IMR-90 (cell line): Measurements from ENCODE around the gene GABRD. TPM values are rescaled to one million over a fixed set of nuclear protein-coding genes. Genes with fewer than 3 reads are reported as not detected.

Source experiments
- ATAC-seq: fragments of 200-7000 bp; cut with Tn5 transposase; 2 replicates; pipeline ENCODE4 v1.9.1; 2020; ENCODE audit warnings: low read depth, mild to moderate bottlenecking, moderate library complexity
- BruUV-seq: library from RNA; stranded (reverse); fragments of 400-500 nt; replicated peaks from 2 replicates; lab custom pipeline; 2021; lab: Mats Ljungman, UMichigan
- CTCF ChIA-PET: fragments of 300-600 bp; formaldehyde crosslinking; extraction: SDS; loops from one replicate; lab custom pipeline; 2021; ENCODE audit warnings: antibody characterized with exemption; lab: Yijun Ruan, JAX
- POLR2A ChIA-PET: fragments of 300-600 bp; sonication (Branson Sonifier 250); formaldehyde crosslinking; loops from one replicate; lab custom pipeline; 2022; ENCODE audit warnings: antibody characterized with exemption; ENCODE audit not compliant: unreplicated experiment; lab: Charles Lee
- DNase-seq: peaks from one replicate; pipeline ENCODE4 v3.0.0; 2013
- H2AFZ ChIP-seq: replicated peaks from 2 replicates; pipeline ENCODE3; 2013; ENCODE audit warnings: low read length, mild to moderate bottlenecking; ENCODE audit not compliant: poor library complexity
- H2AK5ac ChIP-seq: 2 replicates; pipeline ENCODE4 v1.6.1; 2013; ENCODE audit warnings: low read depth, low read length, inconsistent platforms
- H2AK9ac ChIP-seq: replicated peaks from 2 replicates; pipeline ENCODE3; 2013; ENCODE audit warnings: mild to moderate bottlenecking, low read depth, low read length, moderate library complexity; ENCODE audit not compliant: poor library complexity
- H2BK120ac ChIP-seq: 2 replicates; pipeline ENCODE4 v1.6.1; 2013; ENCODE audit warnings: low read depth, low read length, inconsistent platforms
- H2BK15ac ChIP-seq: 3 replicates; pipeline ENCODE4 v1.6.1; 2013; ENCODE audit warnings: low read depth, low read length, inconsistent platforms
- H2BK20ac ChIP-seq: 2 replicates; pipeline ENCODE4 v1.6.1; 2013; ENCODE audit warnings: low read depth, mild to moderate bottlenecking, inconsistent platforms, low read length, moderate library complexity
- H2BK5ac ChIP-seq: 2 replicates; pipeline ENCODE4 v1.6.1; 2013; ENCODE audit warnings: mild to moderate bottlenecking, low read depth, low read length, inconsistent platforms; ENCODE audit not compliant: poor library complexity, severe bottlenecking
- H3K14ac ChIP-seq: replicated peaks from 2 replicates; pipeline ENCODE4 v1.6.1; 2013; ENCODE audit warnings: low read depth, low read length, inconsistent platforms
- H3K18ac ChIP-seq: 2 replicates; pipeline ENCODE4 v1.6.1; 2013; ENCODE audit warnings: low read depth, low read length, control low read depth
- H3K23ac ChIP-seq: 2 replicates; pipeline ENCODE4 v1.6.1; 2013; ENCODE audit warnings: low read depth, low read length, inconsistent platforms
- H3K27ac ChIP-seq: 2 replicates; pipeline ENCODE4 v1.5.1; 2013; ENCODE audit warnings: mild to moderate bottlenecking, control low read depth, low read length; ENCODE audit not compliant: insufficient read depth
- H3K27me3 ChIP-seq: 2 replicates; pipeline ENCODE4 v1.6.1; 2013; ENCODE audit warnings: low read length; ENCODE audit not compliant: control insufficient read depth, insufficient read depth
- H3K36me3 ChIP-seq: 2 replicates; pipeline ENCODE4 v1.6.1; 2013; ENCODE audit warnings: low read length, mixed read lengths; ENCODE audit not compliant: control insufficient read depth, insufficient read depth
- H3K4ac ChIP-seq: 2 replicates; pipeline ENCODE4 v1.6.1; 2013; ENCODE audit warnings: low read depth, low read length, inconsistent platforms
- H3K4me1 ChIP-seq: 2 replicates; pipeline ENCODE4 v1.6.1; 2013; ENCODE audit warnings: low read length, mixed read lengths; ENCODE audit not compliant: control insufficient read depth, insufficient read depth
- H3K4me2 ChIP-seq: 2 replicates; pipeline ENCODE4 v1.6.1; 2013; ENCODE audit warnings: low read depth, mild to moderate bottlenecking, control low read depth, low read length, moderate library complexity
- H3K4me3 ChIP-seq: 2 replicates; pipeline ENCODE4 v1.5.1; 2013; ENCODE audit warnings: low read depth, mild to moderate bottlenecking, control low read depth, low read length, moderate library complexity; ENCODE audit not compliant: insufficient read depth
- H3K56ac ChIP-seq: 2 replicates; pipeline ENCODE4 v1.6.1; 2013; ENCODE audit warnings: low read length, inconsistent platforms; ENCODE audit not compliant: insufficient read depth; ENCODE audit errors: extremely low read depth
- H3K79me1 ChIP-seq, 2 experiments: 2 replicates each; pipeline ENCODE4 v1.6.1; 2013; ENCODE audit warnings: low read length in 2 of 2, inconsistent platforms in 1 of 2, low read depth in 1 of 2
- H3K9ac ChIP-seq: 2 replicates; pipeline ENCODE4 v1.6.1; 2013; ENCODE audit warnings: low read depth, low read length, control low read depth
- H3K9me1 ChIP-seq: 2 replicates; pipeline ENCODE4 v1.6.1; 2013; ENCODE audit warnings: low read length, inconsistent platforms; ENCODE audit not compliant: insufficient read depth
- H3K9me3 ChIP-seq: 2 replicates; pipeline ENCODE4 v1.6.1; 2013; ENCODE audit warnings: low read length; ENCODE audit not compliant: control insufficient read depth, insufficient read depth
- H4K20me1 ChIP-seq: 2 replicates; pipeline ENCODE4 v1.6.1; 2013; ENCODE audit warnings: low read length, inconsistent platforms; ENCODE audit not compliant: insufficient read depth
- H4K5ac ChIP-seq: 2 replicates; pipeline ENCODE4 v1.6.1; 2013; ENCODE audit warnings: mild to moderate bottlenecking, low read depth, low read length, control low read depth
- H4K8ac ChIP-seq, 2 experiments: 2 replicates each; pipeline ENCODE4 v1.6.1; 2013; ENCODE audit warnings: low read depth in 2 of 2, low read length in 2 of 2, control low read depth in 1 of 2, inconsistent platforms in 1 of 2
- H4K91ac ChIP-seq: 2 replicates; pipeline ENCODE4 v1.6.1; 2013; ENCODE audit warnings: low read depth, low read length, inconsistent platforms; ENCODE audit not compliant: insufficient read depth
- BHLHE40 ChIP-seq: fragments of 150-350 bp; IDR thresholded peaks from 2 replicates; pipeline ENCODE4 v1.6.1; 2016; ENCODE audit warnings: mild to moderate bottlenecking, low read depth, low read length
- CEBPB ChIP-seq: IDR thresholded peaks from 2 replicates; pipeline ENCODE4 v1.6.1; 2012; ENCODE audit warnings: low read depth, low read length, improper control_type of control experiment
- CHD1 ChIP-seq: IDR thresholded peaks from 2 replicates; pipeline ENCODE4 v1.6.1; 2012; ENCODE audit warnings: low read depth, low read length, improper control_type of control experiment
- CTCF ChIP-seq: conservative IDR thresholded peaks from 2 replicates; pipeline ENCODE4 v1.5.1; 2012; ENCODE audit warnings: mild to moderate bottlenecking, low read depth, low read length, improper control_type of control experiment
- ELK1 ChIP-seq: fragments of 150-350 bp; IDR thresholded peaks from 2 replicates; pipeline ENCODE4 v1.6.1; 2016; ENCODE audit warnings: low read depth, mild to moderate bottlenecking, low read length, moderate library complexity, borderline replicate concordance
- FOS ChIP-seq: fragments of 150-350 bp; IDR thresholded peaks from 2 replicates; pipeline ENCODE4 v1.6.1; 2016; ENCODE audit warnings: low read depth, low read length
- MAFK ChIP-seq: IDR thresholded peaks from 2 replicates; pipeline ENCODE4 v1.6.1; 2012; ENCODE audit warnings: low read depth, low read length, improper control_type of control experiment
- MAZ ChIP-seq: IDR thresholded peaks from 2 replicates; pipeline ENCODE4 v1.6.1; 2012; ENCODE audit warnings: low read depth, mild to moderate bottlenecking, low read length, improper control_type of control experiment, moderate library complexity, borderline replicate concordance
- MXI1 ChIP-seq: IDR thresholded peaks from 2 replicates; pipeline ENCODE4 v1.6.1; 2012; ENCODE audit warnings: low read depth, mild to moderate bottlenecking, low read length, moderate library complexity, borderline replicate concordance
- NFE2L2 ChIP-seq: fragments of 150-350 bp; IDR thresholded peaks from 2 replicates; pipeline ENCODE4 v1.6.1; 2016; ENCODE audit warnings: low read depth, mild to moderate bottlenecking, low read length
- POLR2A ChIP-seq: IDR thresholded peaks from 2 replicates; pipeline ENCODE4 v1.6.1; 2012; ENCODE audit warnings: mild to moderate bottlenecking, low read depth, low read length
- RAD21 ChIP-seq: IDR thresholded peaks from 2 replicates; pipeline ENCODE4 v1.6.1; 2012; ENCODE audit warnings: low read length, improper control_type of control experiment
- RCOR1 ChIP-seq: IDR thresholded peaks from 2 replicates; pipeline ENCODE4 v1.6.1; 2012; ENCODE audit warnings: mild to moderate bottlenecking, low read length, improper control_type of control experiment; ENCODE audit not compliant: insufficient replicate concordance
- SMC3 ChIP-seq: fragments of 150-350 bp; IDR thresholded peaks from 2 replicates; pipeline ENCODE4 v1.6.1; 2016; ENCODE audit warnings: low read depth, mild to moderate bottlenecking, antibody characterized with exemption, low read length, moderate library complexity
- USF2 ChIP-seq: fragments of 150-350 bp; IDR thresholded peaks from 2 replicates; pipeline ENCODE4 v1.6.1; 2017; ENCODE audit warnings: mild to moderate bottlenecking, antibody characterized with exemption, low read length, low read depth
- WGBS, 2 experiments: methylation state at CpG; one replicate each; pipeline versions ENCODE4 v1.1.5 to v1.1.7; 2013; ENCODE audit warnings: missing lambda C conversion rate in 2 of 2; ENCODE audit not compliant: insufficient read length in 1 of 2; ENCODE audit errors: extremely low coverage in 2 of 2; 5-methylcytosine and 5-hydroxymethylcytosine counted together
- dilution Hi-C: fragments of 300-500 bp; cut with HindIII; formaldehyde crosslinking; loops from one replicate; pipeline ENCODE4 v1.14.3; 2018; ENCODE audit warnings: low sequenced_read_pairs; ENCODE audit not compliant: unreplicated experiment
- in situ Hi-C: fragments of 300-500 bp; cut with MboI; formaldehyde crosslinking; loops from 3 replicates; pipeline ENCODE4 v1.14.3; 2019; ENCODE audit warnings: low sequenced_read_pairs, inconsistent platforms, mixed read lengths
- intact Hi-C: fragments of 100-400 bp; cut with micrococcal nuclease; formaldehyde crosslinking; loops from 2 replicates; pipeline ENCODE4 v1.10.0; 2022
- polyA plus RNA-seq, 3 experiments: library from polyadenylated mRNA; depleted of rRNA; stranded (reverse); fragments of >200 nt; gene quantifications; 2 replicates each; pipeline ENCODE4 v1.2.3, GENCODE V29; 2012; ENCODE audit warnings: low replicate concordance in 1 of 3
- total RNA-seq: library from RNA; depleted of rRNA; stranded (reverse); fragments of >200 nt; gene quantifications from 2 replicates; pipeline ENCODE4 v1.2.3, GENCODE V29; 2012

The GABRD gene
- total and polyA plus RNA-seq, 2 of the 4 experiments (the other 2 are of a cell fraction): not detected

GRCh38 chr1:2014181-2014580 lies 5.0 kb upstream of the GABRD start:
- Histone ChIP-seq H3K23ac (no peak overlapping the region), H4K8ac (no peak overlapping the region), H3K9me1 (no peaks in the 10 kb centered on the region), H2BK20ac (no peak overlapping the region), H2BK5ac (no peak overlapping the region), H3K56ac (no peak overlapping the region), H2BK120ac (no peak overlapping the region), H3K4me3 (no peak overlapping the region), H3K36me3 (no peaks in the 10 kb centered on the region), H3K4ac (no peak overlapping the region), H4K91ac (no peak overlapping the region), H3K9me3 (no peaks in the 10 kb centered on the region), H4K5ac (no peak overlapping the region), H2AFZ (peak overlapping the region; percentile 51), H3K27me3 (peaks cover 72% of the 10 kb centered on the region), H2AK5ac (no peak overlapping the region), H2BK15ac (no peak overlapping the region), H3K4me2 (no peak overlapping the region), H4K20me1 (no peaks in the 10 kb centered on the region), H3K14ac (no peak overlapping the region), H3K9ac (no peak overlapping the region), H3K18ac (no peak overlapping the region), H3K4me1 (no peaks in the 10 kb centered on the region), H3K79me1 (no peaks in the 10 kb centered on the region), H3K27ac (no peak overlapping the region), H2AK9ac (no peak overlapping the region)
- intact Hi-C loops: no loop called here
- no TSS peak for BruUV-seq
- ATAC-seq: no peak
- CTCF ChIA-PET: no interaction called here
- POLR2A ChIA-PET: no interaction called here
- no peak for TF ChIP-seq FOS
- no peak for TF ChIP-seq NFE2L2
- TF ChIP-seq RAD21: no peak
- no peak for TF ChIP-seq POLR2A
- no peak for TF ChIP-seq CTCF
- no peak for TF ChIP-seq CHD1
- TF ChIP-seq RCOR1: no peak
- TF ChIP-seq MAFK: no peak
- no peak for TF ChIP-seq BHLHE40
- no peak for TF ChIP-seq MAZ
- TF ChIP-seq MXI1: no peak
- TF ChIP-seq USF2: no peak
- no peak for TF ChIP-seq ELK1
- TF ChIP-seq SMC3: no peak
- no peak for TF ChIP-seq CEBPB
- in situ Hi-C loops: no loop called here
- 82% methylated on average over 8 of the region's 15 CpGs; no CpG with 5 or more reads in 1 of the 2 experiments for WGBS, 2 experiments
- DNase-seq: no peak
- dilution Hi-C loops: no loop called here
